ENCODE results near the gene C16orf96. TPM values are rescaled to one million over a fixed set of nuclear protein-coding genes. Genes with fewer than 3 reads are reported as not detected.

Gene C16orf96
- total and polyA plus RNA-seq, 4 donors = 0.06 to 0.25 (median 0.08) TPM

DNA sequence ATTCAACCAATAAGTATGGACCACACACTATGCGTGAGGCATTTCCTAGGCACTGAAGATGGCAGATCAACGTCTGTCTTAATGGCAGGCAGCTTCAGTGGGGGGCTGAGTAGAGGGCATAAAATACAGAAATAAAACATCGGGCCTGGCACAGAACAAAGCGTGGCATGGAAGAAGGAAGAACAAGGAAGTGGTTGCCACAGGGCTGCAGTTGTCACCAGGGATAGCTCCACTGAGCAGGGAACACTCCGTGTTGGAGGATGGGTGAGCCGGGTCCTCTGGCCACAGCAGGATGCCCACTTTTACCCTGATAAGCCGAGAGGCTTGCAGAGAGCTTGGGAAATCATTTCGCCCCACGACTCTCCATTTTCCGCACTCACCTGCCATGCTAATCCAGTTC lies 23.9 kb upstream of the C16orf96 start:
- peaks cover under 1 to 6% (median 4%) of the 10 kb centered on the region in 4 donors for H3K4me1 ChIP-seq (ENCODE audit: control insufficient read depth in 4 of 4, insufficient read depth in 4 of 4, low read length in 3 of 4)
- no peaks in the 10 kb centered on the region for H3K36me3 ChIP-seq (ENCODE audit: control insufficient read depth in 4 of 4, insufficient read depth in 3 of 4, low read depth in 1 of 4, low read length in 3 of 4)
- no peaks in the 10 kb centered on the region for H3K9me3 ChIP-seq (ENCODE audit: control insufficient read depth in 4 of 4, low read length in 3 of 4)
- no peak overlapping the region for H3K27ac ChIP-seq (ENCODE audit: low read depth in 1 of 2, low read length in 2 of 2)
- 97% methylated on average over 10 of the region's 10 CpGs for WGBS
- no peak for DNase-seq (ENCODE audit: low spot score)
- no peak overlapping the region for H3K9ac ChIP-seq (ENCODE audit: low read depth in 1 of 2, low read length in 2 of 2)
- no peaks in the 10 kb centered on the region for H3K27me3 ChIP-seq (ENCODE audit: control insufficient read depth in 4 of 4, insufficient read depth in 4 of 4, low read length in 3 of 4)
- H3K4me3 ChIP-seq (ENCODE audit: low read depth in 1 of 3, low read length in 3 of 3) = no peak overlapping the region
- TF ChIP-seq YY1 (IDR thresholded peaks at IDR 0.05) = no peak

GRCh38 chr16:4533490-4533889 lies 22.6 kb upstream of the C16orf96 start:
- Histone ChIP-seq H3K27ac (ENCODE audit: low read depth in 1 of 2, low read length in 2 of 2) (no peak overlapping the region), H3K36me3 (ENCODE audit: control insufficient read depth in 4 of 4, insufficient read depth in 3 of 4, low read depth in 1 of 4, low read length in 3 of 4) (no peaks in the 10 kb centered on the region), H3K9me3 (ENCODE audit: control insufficient read depth in 4 of 4, low read length in 3 of 4) (no peaks in the 10 kb centered on the region), H3K4me1 (ENCODE audit: control insufficient read depth in 4 of 4, insufficient read depth in 4 of 4, low read length in 3 of 4) (peaks cover 5 to 12% (median 9%) of the 10 kb centered on the region in 4 donors), H3K27me3 (ENCODE audit: control insufficient read depth in 4 of 4, insufficient read depth in 4 of 4, low read length in 3 of 4) (no peaks in the 10 kb centered on the region), H3K4me3 (ENCODE audit: low read depth in 1 of 3, low read length in 3 of 3) (no peak overlapping the region), H3K9ac (ENCODE audit: low read depth in 1 of 2, low read length in 2 of 2) (no peak overlapping the region)
- WGBS = 94% methylated on average over 6 of the region's 6 CpGs
- TF ChIP-seq JUND (IDR thresholded peaks at IDR 0.05) (no peak), EGR1 (IDR thresholded peaks at IDR 0.05; ENCODE audit: low read depth in 2 of 2) (no peak), ATF3 (IDR thresholded peaks at IDR 0.05) (no peak), HNF4A (conservative IDR thresholded peaks at IDR 0.05) (no peak), GABPA (IDR thresholded peaks at IDR 0.05 in 1 of 2, conservative IDR thresholded peaks at IDR 0.05 in 1 of 2) (no peak), HNF4G (IDR thresholded peaks at IDR 0.05) (no peak), RXRA (IDR thresholded peaks at IDR 0.05) (no peak), TAF1 (conservative IDR thresholded peaks at IDR 0.05) (no peak), ZBTB33 (IDR thresholded peaks at IDR 0.05) (no peak), FOXA2 (IDR thresholded peaks at IDR 0.05) (no peak), RAD21 (IDR thresholded peaks at IDR 0.05) (no peak), SP1 (IDR thresholded peaks at IDR 0.05) (no peak), YY1 (IDR thresholded peaks at IDR 0.05) (no peak), CTCF (IDR thresholded peaks at IDR 0.05; ENCODE audit: low read depth, low read length, missing input control) (no peak), FOXA1 (IDR thresholded peaks at IDR 0.05) (no peak), NR2F2 (IDR thresholded peaks at IDR 0.05) (no peak)
- TF ChIP-seq, protein P1, sequence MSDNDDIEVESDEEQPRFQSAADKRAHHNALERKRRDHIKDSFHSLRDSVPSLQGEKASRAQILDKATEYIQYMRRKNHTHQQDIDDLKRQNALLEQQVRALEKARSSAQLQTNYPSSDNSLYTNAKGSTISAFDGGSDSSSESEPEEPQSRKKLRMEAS (IDR thresholded peaks at IDR 0.05) = no peak
- TF ChIP-seq, protein P2, sequence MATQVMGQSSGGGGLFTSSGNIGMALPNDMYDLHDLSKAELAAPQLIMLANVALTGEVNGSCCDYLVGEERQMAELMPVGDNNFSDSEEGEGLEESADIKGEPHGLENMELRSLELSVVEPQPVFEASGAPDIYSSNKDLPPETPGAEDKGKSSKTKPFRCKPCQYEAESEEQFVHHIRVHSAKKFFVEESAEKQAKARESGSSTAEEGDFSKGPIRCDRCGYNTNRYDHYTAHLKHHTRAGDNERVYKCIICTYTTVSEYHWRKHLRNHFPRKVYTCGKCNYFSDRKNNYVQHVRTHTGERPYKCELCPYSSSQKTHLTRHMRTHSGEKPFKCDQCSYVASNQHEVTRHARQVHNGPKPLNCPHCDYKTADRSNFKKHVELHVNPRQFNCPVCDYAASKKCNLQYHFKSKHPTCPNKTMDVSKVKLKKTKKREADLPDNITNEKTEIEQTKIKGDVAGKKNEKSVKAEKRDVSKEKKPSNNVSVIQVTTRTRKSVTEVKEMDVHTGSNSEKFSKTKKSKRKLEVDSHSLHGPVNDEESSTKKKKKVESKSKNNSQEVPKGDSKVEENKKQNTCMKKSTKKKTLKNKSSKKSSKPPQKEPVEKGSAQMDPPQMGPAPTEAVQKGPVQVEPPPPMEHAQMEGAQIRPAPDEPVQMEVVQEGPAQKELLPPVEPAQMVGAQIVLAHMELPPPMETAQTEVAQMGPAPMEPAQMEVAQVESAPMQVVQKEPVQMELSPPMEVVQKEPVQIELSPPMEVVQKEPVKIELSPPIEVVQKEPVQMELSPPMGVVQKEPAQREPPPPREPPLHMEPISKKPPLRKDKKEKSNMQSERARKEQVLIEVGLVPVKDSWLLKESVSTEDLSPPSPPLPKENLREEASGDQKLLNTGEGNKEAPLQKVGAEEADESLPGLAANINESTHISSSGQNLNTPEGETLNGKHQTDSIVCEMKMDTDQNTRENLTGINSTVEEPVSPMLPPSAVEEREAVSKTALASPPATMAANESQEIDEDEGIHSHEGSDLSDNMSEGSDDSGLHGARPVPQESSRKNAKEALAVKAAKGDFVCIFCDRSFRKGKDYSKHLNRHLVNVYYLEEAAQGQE (IDR thresholded peaks at IDR 0.05) = no peak
- no peak for DNase-seq (ENCODE audit: low spot score)

All from liver (tissue), 9 donors.